ENCODE data around the gene RLN3. TPM values are rescaled to one million over a fixed set of nuclear protein-coding genes. Genes with fewer than 3 reads are reported as not detected.

RLN3 gene
- total RNA-seq, 4 donors from 2014 or later = not detected

DNA sequence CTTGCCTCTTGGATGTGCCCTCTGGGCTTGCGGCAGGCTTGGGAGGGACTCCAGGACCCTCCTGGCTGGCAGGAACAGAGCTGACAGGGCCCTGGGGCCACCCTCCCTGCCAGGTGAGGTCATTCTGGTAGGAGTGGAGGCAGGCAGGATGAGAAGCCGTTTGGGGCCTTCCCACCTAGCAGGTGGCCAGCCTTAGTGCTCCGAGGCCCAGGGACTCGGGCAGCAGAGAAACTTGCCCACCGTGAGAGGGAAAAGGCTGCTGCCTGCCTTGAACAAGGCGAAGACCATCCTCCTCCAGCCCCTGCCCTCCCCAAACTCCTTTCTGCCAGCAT, 30.4 kb upstream of the RLN3 start:
- no peak overlapping the region for H3K4me3 ChIP-seq (replicated peaks in 1 of 3)
- peaks cover 17 to 19% of the 10 kb centered on the region in 2 donors for H3K4me1 ChIP-seq
- intact Hi-C loops (cut with DNase I) = no loop called here
- WGBS, 2 donors = 100% methylated on average over 1 of the region's 6 CpGs; no CpG with 5 or more reads in 1 of the 2 donors
- TF ChIP-seq, protein P1, sequence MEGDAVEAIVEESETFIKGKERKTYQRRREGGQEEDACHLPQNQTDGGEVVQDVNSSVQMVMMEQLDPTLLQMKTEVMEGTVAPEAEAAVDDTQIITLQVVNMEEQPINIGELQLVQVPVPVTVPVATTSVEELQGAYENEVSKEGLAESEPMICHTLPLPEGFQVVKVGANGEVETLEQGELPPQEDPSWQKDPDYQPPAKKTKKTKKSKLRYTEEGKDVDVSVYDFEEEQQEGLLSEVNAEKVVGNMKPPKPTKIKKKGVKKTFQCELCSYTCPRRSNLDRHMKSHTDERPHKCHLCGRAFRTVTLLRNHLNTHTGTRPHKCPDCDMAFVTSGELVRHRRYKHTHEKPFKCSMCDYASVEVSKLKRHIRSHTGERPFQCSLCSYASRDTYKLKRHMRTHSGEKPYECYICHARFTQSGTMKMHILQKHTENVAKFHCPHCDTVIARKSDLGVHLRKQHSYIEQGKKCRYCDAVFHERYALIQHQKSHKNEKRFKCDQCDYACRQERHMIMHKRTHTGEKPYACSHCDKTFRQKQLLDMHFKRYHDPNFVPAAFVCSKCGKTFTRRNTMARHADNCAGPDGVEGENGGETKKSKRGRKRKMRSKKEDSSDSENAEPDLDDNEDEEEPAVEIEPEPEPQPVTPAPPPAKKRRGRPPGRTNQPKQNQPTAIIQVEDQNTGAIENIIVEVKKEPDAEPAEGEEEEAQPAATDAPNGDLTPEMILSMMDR (IDR thresholded peaks at IDR 0.05) = no peak
- no peak for TF ChIP-seq POLR2A (IDR thresholded peaks at IDR 0.05)
- H3K36me3 ChIP-seq = peaks cover 0 to 5% of the 10 kb centered on the region in 2 donors
- no peaks in the 10 kb centered on the region for H3K9me3 ChIP-seq
- no peaks in the 10 kb centered on the region for H3K27me3 ChIP-seq
- no peak for DNase-seq
- no peak overlapping the region for H3K27ac ChIP-seq

DNA sequence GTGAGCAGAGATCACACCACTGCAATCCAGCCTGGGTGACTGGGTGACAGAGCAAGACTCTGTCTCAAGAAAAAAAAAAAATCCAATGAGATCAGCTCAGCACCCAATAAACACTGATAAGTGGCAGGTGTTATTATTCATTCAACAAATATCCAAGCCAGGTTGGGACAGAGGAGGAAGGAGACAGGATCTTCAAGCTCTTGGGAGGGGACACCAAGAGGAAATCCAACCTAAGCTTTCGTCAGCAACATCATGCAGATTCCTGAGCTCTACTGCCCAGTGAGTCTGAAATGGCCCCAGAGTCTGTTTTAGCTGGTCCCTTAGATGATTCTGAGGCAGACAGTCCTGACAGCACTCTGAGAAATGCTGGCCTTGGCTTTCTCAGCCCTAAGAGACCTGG, 29.5 kb upstream of the RLN3 start:
- peaks cover 25 to 27% of the 10 kb centered on the region in 2 donors for H3K4me1 ChIP-seq
- H3K9me3 ChIP-seq = no peaks in the 10 kb centered on the region
- 94 to 100% methylated on average over 1 of the region's 1 CpG for WGBS, 2 donors
- no peak overlapping the region for H3K27ac ChIP-seq
- DNase-seq = no peak
- no peaks in the 10 kb centered on the region for H3K27me3 ChIP-seq
- TF ChIP-seq POLR2A (IDR thresholded peaks at IDR 0.05) = no peak
- TF ChIP-seq, protein P1 (IDR thresholded peaks at IDR 0.05) = no peak
- intact Hi-C loops (cut with DNase I) = no loop called here
- H3K36me3 ChIP-seq = no peaks in the 10 kb centered on the region
- no peak overlapping the region for H3K4me3 ChIP-seq (replicated peaks in 1 of 3)

DNA sequence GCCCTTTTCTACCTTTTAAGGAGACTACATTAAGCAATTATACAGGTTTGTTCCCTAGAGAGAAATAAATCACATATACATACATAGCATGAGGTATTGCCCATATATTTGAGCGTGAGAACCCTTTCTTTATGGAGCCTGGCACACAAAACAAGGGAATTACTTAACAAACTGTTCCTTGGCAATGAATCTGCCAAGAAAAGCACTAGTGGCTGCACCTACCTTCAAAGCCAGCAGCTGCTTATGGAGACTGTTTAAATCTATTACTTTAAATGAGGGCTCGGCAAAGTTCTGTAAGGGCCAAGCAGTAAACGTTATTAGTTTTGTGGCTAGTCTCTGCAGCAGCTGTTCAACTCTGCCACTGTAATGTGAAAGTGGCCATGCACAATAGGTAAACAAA, 28.9 kb upstream of the RLN3 start:
- no peak for TF ChIP-seq POLR2A (IDR thresholded peaks at IDR 0.05)
- TF ChIP-seq, protein P1 (IDR thresholded peaks at IDR 0.05) = no peak
- 99 to 100% methylated on average over 3 of the region's 3 CpGs for WGBS, 2 donors
- no peaks in the 10 kb centered on the region for H3K27me3 ChIP-seq
- H3K4me3 ChIP-seq (replicated peaks in 1 of 3) = no peak overlapping the region
- H3K9me3 ChIP-seq = no peaks in the 10 kb centered on the region
- intact Hi-C loops (cut with DNase I) = no loop called here
- no peaks in the 10 kb centered on the region for H3K36me3 ChIP-seq
- H3K27ac ChIP-seq = no peak overlapping the region
- no peak for DNase-seq
- H3K4me1 ChIP-seq = peaks cover 32 to 34% of the 10 kb centered on the region in 2 donors

DNA sequence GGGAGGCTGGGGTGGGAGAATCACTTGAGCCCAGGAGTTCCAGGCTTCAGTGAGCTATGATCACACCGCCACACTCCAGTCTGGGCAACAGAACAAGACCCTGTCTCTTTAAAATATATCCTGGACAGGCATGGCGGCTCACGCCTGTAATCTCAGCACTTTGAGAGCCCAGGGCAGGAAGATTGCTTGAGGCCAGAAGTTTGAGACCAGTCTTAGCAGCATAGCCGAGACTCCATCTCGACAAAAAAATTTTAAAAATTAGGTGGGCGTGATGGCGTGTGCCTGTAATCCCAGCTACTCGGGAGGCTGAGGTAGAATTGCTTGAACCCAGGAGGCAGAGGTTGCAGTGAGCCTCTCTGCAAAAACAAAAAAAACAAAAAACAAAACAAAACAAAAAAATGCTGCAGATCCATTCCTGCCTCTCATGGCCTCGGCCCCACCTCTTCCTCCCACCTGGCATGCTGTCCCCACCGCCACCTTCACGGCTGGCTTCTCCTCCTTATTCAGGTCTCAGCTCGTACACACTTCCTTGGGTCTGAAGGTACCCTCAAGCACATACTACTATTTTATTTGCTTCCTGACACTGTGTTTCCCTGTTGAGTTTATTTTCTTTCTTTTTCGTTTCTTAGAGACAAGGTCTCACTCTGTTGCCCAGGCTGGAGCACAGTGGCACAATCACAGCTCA, 27.1 kb upstream of the RLN3 start:
- Histone ChIP-seq H3K27me3 (no peaks in the 10 kb centered on the region), H3K36me3 (no peaks in the 10 kb centered on the region), H3K4me3 (replicated peaks in 1 of 3) (no peak overlapping the region), H3K27ac (peak overlapping the region in 1 of 3 donors; percentile 98), H3K9me3 (no peaks in the 10 kb centered on the region), H3K4me1 (peaks cover 42 to 48% of the 10 kb centered on the region in 2 donors)
- TF ChIP-seq, protein P1 (IDR thresholded peaks at IDR 0.05) = no peak
- TF ChIP-seq POLR2A (IDR thresholded peaks at IDR 0.05) = no peak
- intact Hi-C loops (cut with DNase I) = no loop called here
- DNase-seq = peak; percentile 52 to 58
- 68 to 74% methylated on average over 13 of the region's 13 CpGs for WGBS, 2 donors

DNA sequence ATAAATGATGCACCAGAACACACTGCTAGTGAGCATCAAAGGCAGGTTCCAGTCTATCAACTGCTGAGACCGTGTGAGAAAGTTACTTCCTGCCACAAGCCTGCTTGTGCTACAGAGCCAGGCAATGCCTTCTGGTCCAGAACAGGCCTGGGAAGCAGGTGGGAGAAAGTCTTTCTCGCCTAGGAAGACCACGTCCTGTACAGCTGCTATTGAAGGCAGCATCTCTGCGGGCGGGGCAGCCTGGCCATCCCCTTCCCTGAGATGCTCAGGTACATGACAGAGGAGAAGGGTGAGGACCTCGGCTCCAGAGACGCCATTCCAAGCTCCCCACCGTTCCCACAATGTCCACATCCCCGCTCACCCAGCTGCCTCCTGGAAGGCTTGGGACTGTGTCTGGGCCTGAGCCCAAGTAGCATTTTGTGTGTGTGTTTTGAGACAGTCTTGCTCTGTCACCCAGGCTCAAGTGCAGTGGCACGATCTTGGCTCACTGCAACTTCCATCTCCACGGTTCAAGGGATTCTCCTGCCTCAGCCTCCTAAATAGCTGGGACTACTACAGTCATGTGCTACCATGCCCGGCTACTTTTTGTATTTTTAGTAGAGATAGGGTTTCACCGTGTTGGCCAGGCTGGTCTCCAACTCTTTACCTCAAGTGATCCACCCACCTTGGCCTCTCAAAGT, 25.2 kb upstream of the RLN3 start:
- no peaks in the 10 kb centered on the region for H3K27me3 ChIP-seq
- peaks cover 45 to 48% of the 10 kb centered on the region in 2 donors for H3K4me1 ChIP-seq
- intact Hi-C loops (cut with DNase I) = no loop called here
- DNase-seq = peak; percentile 91 to 92
- H3K27ac ChIP-seq = peak overlapping the region; percentile 71 to 100 (median 98)
- no peak for TF ChIP-seq POLR2A (IDR thresholded peaks at IDR 0.05)
- TF ChIP-seq, protein P1 (IDR thresholded peaks at IDR 0.05) = no peak
- no peaks in the 10 kb centered on the region for H3K36me3 ChIP-seq
- 41 to 46% methylated on average over 10 to 13 of the region's 13 CpGs for WGBS, 2 donors
- H3K4me3 ChIP-seq (replicated peaks in 1 of 3) = no peak overlapping the region
- H3K9me3 ChIP-seq = no peaks in the 10 kb centered on the region
